HCT116 (cell line): ENCODE measurements around the gene RAB40C. TPM values are rescaled to one million over a fixed set of nuclear protein-coding genes. Genes with fewer than 3 reads are reported as not detected.

Source experiments
- ATAC-seq: fragments of 200-7000 bp; cut with Tn5 transposase; 2 replicates; pipeline ENCODE4 v1.9.1; 2020; ENCODE audit warnings: mild to moderate bottlenecking, moderate library complexity
- BruUV-seq: library from RNA; stranded (reverse); fragments of 400-500 nt; replicated peaks from 2 replicates; lab custom pipeline; 2021; lab: Mats Ljungman, UMichigan
- CTCF ChIA-PET: fragments of 300-600 bp; sonication (Branson Sonifier 250); formaldehyde crosslinking; loops from one replicate; lab custom pipeline; 2021; ENCODE audit warnings: antibody characterized with exemption; lab: Charles Lee
- POLR2A ChIA-PET: fragments of 300-600, 350-600 bp; sonication (Branson Sonifier 250); formaldehyde crosslinking; loops from one replicate; lab custom pipeline; 2021; ENCODE audit warnings: antibody characterized with exemption; lab: Charles Lee
- RAD21 ChIA-PET, 2 experiments: fragments of 300-600 bp; sonication (Branson Sonifier 250); formaldehyde crosslinking; loops; one replicate each; lab custom pipeline; 2023; ENCODE audit warnings: low total read pairs in 2 of 2; ENCODE audit not compliant: uncharacterized antibody in 2 of 2, unreplicated experiment in 2 of 2, low non-redundant PET in 1 of 2; lab: Charles Lee
- DNase-seq: peaks from one replicate; pipeline ENCODE4 v3.0.0-alpha.2; 2010; ENCODE audit warnings: low read depth, low spot score
- H2AFZ ChIP-seq: fragments of 200-600 bp; shearing (Covaris generic), sonication (generic); 2 replicates; pipeline ENCODE4 v1.6.1; 2017; ENCODE audit warnings: low read depth, mixed run types, mixed read lengths, antibody characterized with exemption, low read length; ENCODE audit not compliant: poor library complexity, severe bottlenecking
- H3K27ac ChIP-seq: 2 replicates; pipeline ENCODE4 v1.5.1; 2012; ENCODE audit warnings: low read depth, low read length
- H3K27me3 ChIP-seq: fragments of 200-600 bp; sonication (generic); 2 replicates; pipeline ENCODE4 v1.6.1; 2016; ENCODE audit warnings: mixed run types, low read length, mixed read lengths; ENCODE audit not compliant: insufficient read depth
- H3K36me3 ChIP-seq, 2 experiments: fragments of 200-500 bp in 1 of 2; fragments of 200-600 bp in 1 of 2; sonication (Bioruptor generic) in 1 of 2; sonication (generic) in 1 of 2; 2 replicates each; pipeline versions ENCODE4 v1.5.1 to v1.6.1; 2014 to 2016; ENCODE audit warnings: low read length in 2 of 2, inconsistent platforms in 1 of 2, mixed read lengths in 1 of 2, mixed run types in 1 of 2; ENCODE audit not compliant: insufficient read depth in 2 of 2, control insufficient read depth in 1 of 2
- H3K4me1 ChIP-seq, 2 experiments: fragments of 200-600 bp in 1 of 2; sonication (generic) in 1 of 2; 2 replicates each; pipeline versions ENCODE4 v1.5.1 to v1.6.1; 2012 to 2017; ENCODE audit warnings: low read length in 2 of 2, inconsistent platforms in 1 of 2, mild to moderate bottlenecking in 1 of 2, mixed read lengths in 1 of 2, mixed run types in 1 of 2, moderate library complexity in 1 of 2; ENCODE audit not compliant: insufficient read depth in 2 of 2, control insufficient read depth in 1 of 2
- H3K4me2 ChIP-seq: fragments of 200-600 bp; sonication (generic); 2 replicates; pipeline ENCODE4 v1.6.1; 2017; ENCODE audit warnings: mixed run types, low read length, mixed read lengths
- H3K4me3 ChIP-seq, 2 experiments: fragments of 200-600 bp in 1 of 2; sonication (generic) in 1 of 2; replicated peaks in 1 of 2; 2 replicates each; pipeline ENCODE4 v1.5.1; 2011 to 2016; ENCODE audit warnings: low read length in 2 of 2, control low read depth in 1 of 2, low read depth in 1 of 2, mild to moderate bottlenecking in 1 of 2, mixed read lengths in 1 of 2, mixed run types in 1 of 2
- H3K79me2 ChIP-seq: fragments of 200-600 bp; sonication (generic); 2 replicates; pipeline ENCODE4 v1.6.1; 2017; ENCODE audit warnings: mild to moderate bottlenecking, mixed run types, low read length, moderate library complexity, mixed read lengths; ENCODE audit not compliant: insufficient read depth
- H3K9ac ChIP-seq: fragments of 200-600 bp; sonication (generic); 2 replicates; pipeline ENCODE4 v1.6.1; 2016; ENCODE audit warnings: low read length, mixed read lengths
- H3K9me2 ChIP-seq: fragments of 200-600 bp; sonication (generic), shearing (Covaris generic); 2 replicates; pipeline ENCODE4 v1.6.1; 2017; ENCODE audit warnings: mixed run types, mild to moderate bottlenecking, moderate library complexity; ENCODE audit not compliant: insufficient read depth
- H3K9me3 ChIP-seq, 2 experiments: fragments of 200-500 bp in 1 of 2; fragments of 200-600 bp in 1 of 2; sonication (Bioruptor generic) in 1 of 2; sonication (generic) in 1 of 2; 2 replicates each; pipeline ENCODE4 v1.6.1; 2014 to 2017; ENCODE audit warnings: low read length in 2 of 2, mixed read lengths in 2 of 2, inconsistent platforms in 1 of 2, low read depth in 1 of 2, mild to moderate bottlenecking in 1 of 2, mixed run types in 1 of 2, moderate library complexity in 1 of 2; ENCODE audit not compliant: control insufficient read depth in 1 of 2, insufficient read depth in 1 of 2
- H4K20me1 ChIP-seq: fragments of 200-600 bp; sonication (generic), shearing (Covaris generic); 2 replicates; pipeline ENCODE4 v1.6.1; 2017; ENCODE audit warnings: mixed run types, mild to moderate bottlenecking, moderate library complexity; ENCODE audit not compliant: insufficient read depth
- CEBPB ChIP-seq: IDR thresholded peaks from 2 replicates; pipeline ENCODE4 v1.6.1; 2012; ENCODE audit warnings: low read depth
- EGR1 ChIP-seq: IDR thresholded peaks from 2 replicates; pipeline ENCODE4 v1.6.1; 2012; ENCODE audit warnings: low read depth
- EZH2phosphoT487 ChIP-seq: fragments of 200-600 bp; IDR thresholded peaks from 2 replicates; pipeline ENCODE4 v1.6.1; 2018; ENCODE audit warnings: antibody characterized with exemption, borderline replicate concordance
- POLR2A ChIP-seq: IDR thresholded peaks from 2 replicates; pipeline ENCODE4 v1.7.0; 2011; ENCODE audit warnings: borderline replicate concordance; ENCODE audit not compliant: insufficient read depth, insufficient read length; ENCODE audit errors: extremely low read depth
- SIN3A ChIP-seq: IDR thresholded peaks from 2 replicates; pipeline ENCODE4 v1.6.1; 2012; ENCODE audit warnings: low read depth
- YY1 ChIP-seq: IDR thresholded peaks from 2 replicates; pipeline ENCODE4 v1.6.1; 2011; ENCODE audit warnings: low read length, low read depth, moderate library complexity, mild to moderate bottlenecking; ENCODE audit not compliant: insufficient replicate concordance; ENCODE audit errors: extremely low read depth
- intact Hi-C: fragments of 100-400 bp; cut with micrococcal nuclease; formaldehyde crosslinking; loops from 2 replicates; pipeline ENCODE4 v1.10.0; 2022
- total RNA-seq: library from RNA; stranded (reverse); gene quantifications from one replicate; pipeline ENCODE4 v1.2.1, GENCODE V29; 2021; ENCODE audit not compliant: unreplicated experiment
- TF ChIP-seq, protein P1 (sequence below): IDR thresholded peaks from 2 replicates; pipeline ENCODE4 v1.6.1; 2012

The RAB40C gene
- total RNA-seq, 1 experiment from 2014 or later: 14.1 TPM

DNA sequence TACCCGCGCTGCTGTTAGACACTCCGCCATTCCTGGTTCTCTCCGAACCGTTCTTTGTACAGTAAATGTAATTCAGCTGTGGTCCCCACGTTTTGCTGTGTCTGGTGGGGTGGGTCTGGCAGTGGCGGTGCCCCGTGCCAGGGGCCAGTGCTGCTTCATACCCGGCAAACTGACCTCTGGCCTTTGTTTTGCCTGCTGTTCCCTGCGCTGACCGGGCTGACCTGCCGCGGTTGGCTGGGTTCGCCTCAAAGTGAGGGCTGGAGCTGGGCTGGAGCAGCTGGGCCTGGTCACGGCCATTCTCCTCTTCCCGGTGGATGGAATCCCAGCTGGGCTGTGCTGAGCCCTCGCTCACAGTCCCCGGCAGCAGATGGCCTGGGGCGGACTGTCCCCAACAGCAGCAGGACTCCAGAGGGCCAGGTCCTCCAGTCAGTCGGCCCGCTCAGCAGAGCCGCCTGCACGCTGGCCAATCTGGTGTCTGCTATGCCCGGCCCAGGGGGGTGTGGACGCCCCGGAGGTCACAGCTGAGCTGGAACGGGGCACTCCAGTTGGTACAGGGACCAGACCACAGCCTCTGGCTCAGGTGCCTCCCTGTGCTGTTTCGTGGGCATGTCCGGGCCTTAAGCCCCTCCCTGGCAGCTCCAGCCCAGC, 39.4 kb downstream of the RAB40C start:
- no peak overlapping the region for H3K27ac ChIP-seq
- H3K9ac ChIP-seq: no peak overlapping the region
- no peak overlapping the region for H2AFZ ChIP-seq
- no peak for DNase-seq
- BruUV-seq: no TSS peak
- POLR2A ChIA-PET: no interaction called here
- no peak for TF ChIP-seq SIN3A
- TF ChIP-seq, protein P1, sequence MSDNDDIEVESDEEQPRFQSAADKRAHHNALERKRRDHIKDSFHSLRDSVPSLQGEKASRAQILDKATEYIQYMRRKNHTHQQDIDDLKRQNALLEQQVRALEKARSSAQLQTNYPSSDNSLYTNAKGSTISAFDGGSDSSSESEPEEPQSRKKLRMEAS: no peak
- TF ChIP-seq CEBPB: no peak
- TF ChIP-seq POLR2A: no peak
- no peak for TF ChIP-seq EGR1
- no peak for TF ChIP-seq EZH2phosphoT487
- TF ChIP-seq, all 23 proteins: peak for 0
- Histone ChIP-seq H3K9me2 (no peaks in the 10 kb centered on the region), H3K36me3 (no peaks in the 10 kb centered on the region), H3K4me3 (no peak overlapping the region), H3K4me1 (peaks cover 29 to 44% of the 10 kb centered on the region in 2 experiments), H3K4me2 (no peak overlapping the region), H4K20me1 (no peaks in the 10 kb centered on the region), H3K9me3 (no peaks in the 10 kb centered on the region), H3K27me3 (no peaks in the 10 kb centered on the region), H3K79me2 (no peaks in the 10 kb centered on the region)
- ChIA-PET CTCF (no interaction called here), RAD21 (no interaction called here)
- ATAC-seq: no peak
- intact Hi-C loops: loop anchor here (5.0 kb wide), 1 partner anchor 37 kb away; the partner anchor contains the start of gene RAB40C

DNA sequence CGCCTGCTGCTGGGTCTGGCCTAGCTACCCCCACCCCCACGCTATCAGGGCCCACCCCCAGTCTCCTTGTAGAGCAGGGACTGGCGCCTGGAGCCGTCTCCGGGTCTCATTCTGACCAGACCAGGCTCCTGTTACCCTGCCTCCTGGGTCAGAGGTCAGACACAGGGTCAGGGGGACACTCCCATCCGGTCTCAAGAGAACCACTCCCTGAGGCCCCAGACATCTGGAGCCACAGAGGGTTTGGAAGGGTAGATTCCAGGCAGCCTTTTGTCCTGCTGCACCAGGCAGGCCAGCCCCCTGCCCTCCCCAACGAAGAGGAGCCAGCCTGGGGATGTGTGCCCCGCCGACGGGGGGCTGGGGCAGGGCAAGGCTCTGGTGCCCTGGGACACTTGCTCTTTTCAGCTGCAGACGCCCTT, 40.0 kb downstream of the RAB40C start:
- ChIA-PET RAD21 (no interaction called here), POLR2A (no interaction called here), CTCF (no interaction called here)
- H4K20me1 ChIP-seq: no peaks in the 10 kb centered on the region
- DNase-seq (no peak), ATAC-seq (no peak)
- H2AFZ ChIP-seq: no peak overlapping the region
- H3K9me2 ChIP-seq: no peaks in the 10 kb centered on the region
- peaks cover 29 to 44% of the 10 kb centered on the region in 2 experiments for H3K4me1 ChIP-seq
- no peak overlapping the region for H3K4me3 ChIP-seq
- no peak overlapping the region for H3K27ac ChIP-seq
- peaks cover 5% of the 10 kb centered on the region; the same call in 1 of the 2 replicates for H3K79me2 ChIP-seq
- H3K4me2 ChIP-seq: no peak overlapping the region
- H3K36me3 ChIP-seq: no peaks in the 10 kb centered on the region
- H3K9ac ChIP-seq: no peak overlapping the region
- H3K9me3 ChIP-seq: no peaks in the 10 kb centered on the region
- intact Hi-C loops: loop anchor here (5.0 kb wide), 1 partner anchor 38 kb away; the partner anchor contains the start of gene RAB40C
- H3K27me3 ChIP-seq: no peaks in the 10 kb centered on the region
- no peak for TF ChIP-seq YY1
- no TSS peak for BruUV-seq
